T-helper 1 cell treated with Interleukin-12 subunit alpha and Interleukin-12 subunit beta and Interleukin-4 antibody, amounts not matched to agents 30 ng/mL and 1 ng/mL, for 36 hours (primary cell): ENCODE results near the gene SPATA31A5. TPM values are rescaled to one million over a fixed set of nuclear protein-coding genes. Genes with fewer than 3 reads are reported as not detected.
"Not testable (repeated sequence)": the region's sequence is repeated elsewhere in the genome, so short reads cannot be mapped to it uniquely, and the experiment has no call there.

Experiments
- intact Hi-C: fragments of 100-400 bp; cut with micrococcal nuclease; formaldehyde crosslinking; loops from one replicate; pipeline ENCODE4 v1.15.1; 2024
- total RNA-seq: library from RNA; stranded (reverse); gene quantifications from 2 replicates; pipeline ENCODE4 v1.2.3, GENCODE V29; 2022

SPATA31A5 gene
- total RNA-seq = not detected in 2 replicates

- intact Hi-C loops = not testable (repeated sequence)
These were observed at the start of gene SPATA31A5 for GRCh38 chr9:60914107-60914506. Gene SPATA31A5 (plus strand): TSS chr9:60914407. CDS start chr9:60914436, 29 bp downstream.

- intact Hi-C loops = not testable (repeated sequence)
These were observed 48.8 kb downstream of the SPATA31A5 start for GRCh38 chr9:60962990-60963350.

GRCh38 chr9:60966382-60966781 is 52.2 kb downstream of the SPATA31A5 start:
- intact Hi-C loops = not testable (repeated sequence)
